A549 treated with GW870086 at 1 μM for 4 hours (cell line): ENCODE data around the gene CIAO2A. TPM values are rescaled to one million over a fixed set of nuclear protein-coding genes. Genes with fewer than 3 reads are reported as not detected.

ENCODE experiments used
- total RNA-seq: library from RNA; stranded (reverse); fragments of 200-300 nt; extraction: Qiagen RNA extraction; gene quantifications from 5 replicates; pipeline ENCODE4 v1.2.3, GENCODE V29; 2022; ENCODE audit warnings: low read depth

Gene CIAO2A
- total RNA-seq = 116 to 195 TPM (median 122 TPM) in 5 replicates

GRCh38 chr15:64093627-64094417, at the start of gene CIAO2A:
TSS of gene CIAO2A (minus strand) at chr15:64093838. CDS start at chr15:64093768, 70 bp downstream.

GRCh38 chr15:64095795-64096667, 2.4 kb upstream of the CIAO2A start, which contains the start of gene SNX1:
TSS of gene SNX1 (plus strand) at chr15:64095982. CDS start at chr15:64096014, 32 bp downstream.

GRCh38 chr15:64046421-64047153, 47.1 kb downstream of the CIAO2A start, which contains the start of gene DAPK2:
TSS of gene DAPK2 (minus strand) at chr15:64046485. CDS start at chr15:64040261, 6,224 bp downstream.

Other genes starting within 250 kb of the CIAO2A start
- gene DAPK2, start 47.4 kb downstream of the CIAO2A start, total RNA-seq = 4.2 to 5.4 TPM (median 4.8 TPM) in 5 replicates
- 68.5 to 81.3 TPM (median 75.1 TPM) in 5 replicates for gene SNX1, start 2.1 kb upstream of the CIAO2A start, total RNA-seq
- 0.74 to 1.3 TPM (median 0.99 TPM) in 5 replicates for gene SNX22, start 57.9 kb upstream of the CIAO2A start, total RNA-seq
- gene PPIB, start 69.2 kb upstream of the CIAO2A start, total RNA-seq = 742 to 815 TPM (median 791 TPM) in 5 replicates